Trophoblast cell (in vitro differentiated cells and primary cell): Measurements from ENCODE around the gene LOC128125822.

Source experiments
- DNase-seq, 2 donors: peaks; one replicate each; pipeline ENCODE4 v3.0.0-alpha.2; 2016
- H2AFZ ChIP-seq: 2 replicates; pipeline ENCODE4 v1.6.1; 2013; ENCODE audit warnings: low read length, moderate library complexity, mild to moderate bottlenecking; ENCODE audit not compliant: insufficient read depth, poor library complexity
- H2AK5ac ChIP-seq: 2 replicates; pipeline ENCODE4 v1.6.1; 2013; ENCODE audit warnings: mild to moderate bottlenecking, low read length
- H2BK120ac ChIP-seq: 2 replicates; pipeline ENCODE4 v1.6.1; 2013; ENCODE audit warnings: low read length, mild to moderate bottlenecking, moderate library complexity; ENCODE audit not compliant: insufficient read depth, poor library complexity
- H2BK12ac ChIP-seq: 2 replicates; pipeline ENCODE4 v1.6.1; 2013; ENCODE audit warnings: mild to moderate bottlenecking, low read length, moderate library complexity
- H2BK5ac ChIP-seq: 2 replicates; pipeline ENCODE4 v1.6.1; 2013; ENCODE audit warnings: low read length, low read depth, moderate library complexity, mild to moderate bottlenecking; ENCODE audit not compliant: poor library complexity
- H3K14ac ChIP-seq: 2 replicates; pipeline ENCODE4 v1.6.1; 2013; ENCODE audit warnings: mild to moderate bottlenecking, low read length
- H3K18ac ChIP-seq: 2 replicates; pipeline ENCODE4 v1.6.1; 2013; ENCODE audit warnings: mild to moderate bottlenecking, low read length
- H3K23ac ChIP-seq: 2 replicates; pipeline ENCODE4 v1.6.1; 2013; ENCODE audit warnings: low read length
- H3K27ac ChIP-seq: 2 replicates; pipeline ENCODE4 v1.5.1; 2013; ENCODE audit warnings: low read depth, mild to moderate bottlenecking, inconsistent platforms, low read length, moderate library complexity
- H3K27me3 ChIP-seq: 2 replicates; pipeline ENCODE4 v1.6.1; 2013; ENCODE audit warnings: inconsistent platforms, mild to moderate bottlenecking, low read length, moderate library complexity; ENCODE audit not compliant: insufficient read depth
- H3K36me3 ChIP-seq, 2 experiments: 1 replicate in 1 of 2; 2 replicates in 1 of 2; pipeline ENCODE4 v1.6.1; 2013; ENCODE audit warnings: low read length in 2 of 2, mild to moderate bottlenecking in 2 of 2, moderate library complexity in 1 of 2; ENCODE audit not compliant: insufficient read depth in 2 of 2, control insufficient read depth in 1 of 2
- H3K4ac ChIP-seq: 2 replicates; pipeline ENCODE4 v1.6.1; 2013; ENCODE audit warnings: low read depth, mild to moderate bottlenecking, low read length, moderate library complexity
- H3K4me1 ChIP-seq, 2 experiments: 1 replicate in 1 of 2; 2 replicates in 1 of 2; pipeline ENCODE4 v1.6.1; 2013; ENCODE audit warnings: low read length in 2 of 2, mild to moderate bottlenecking in 2 of 2, moderate library complexity in 1 of 2; ENCODE audit not compliant: insufficient read depth in 2 of 2, control insufficient read depth in 1 of 2
- H3K4me2 ChIP-seq: 2 replicates; pipeline ENCODE4 v1.6.1; 2013; ENCODE audit warnings: inconsistent platforms, mild to moderate bottlenecking, low read length, moderate library complexity
- H3K4me3 ChIP-seq: 2 replicates; pipeline ENCODE4 v1.5.1; 2013; ENCODE audit warnings: mild to moderate bottlenecking, low read depth, low read length, inconsistent platforms
- H3K79me1 ChIP-seq: one replicate; pipeline ENCODE4 v1.6.1; 2013; ENCODE audit warnings: low read length
- H3K79me2 ChIP-seq: 2 replicates; pipeline ENCODE4 v1.6.1; 2013; ENCODE audit warnings: low read length, mild to moderate bottlenecking; ENCODE audit not compliant: control insufficient read depth, insufficient read depth, poor library complexity
- H3K9ac ChIP-seq: 2 replicates; pipeline ENCODE4 v1.6.1; 2013; ENCODE audit warnings: mild to moderate bottlenecking, low read length
- H3K9me3 ChIP-seq: 2 replicates; pipeline ENCODE4 v1.6.1; 2013; ENCODE audit warnings: low read depth, mild to moderate bottlenecking, control low read depth, inconsistent platforms, low read length; ENCODE audit not compliant: insufficient read depth
- H4K12ac ChIP-seq: 2 replicates; pipeline ENCODE4 v1.6.1; 2013; ENCODE audit warnings: low read depth, mild to moderate bottlenecking, low read length, moderate library complexity
- H4K8ac ChIP-seq: 2 replicates; pipeline ENCODE4 v1.6.1; 2013; ENCODE audit warnings: low read depth, mild to moderate bottlenecking, low read length, moderate library complexity
- H4K91ac ChIP-seq: one replicate; pipeline ENCODE4 v1.6.1; 2013; ENCODE audit warnings: low read depth, mild to moderate bottlenecking, low read length, moderate library complexity
- WGBS: extraction: QIAGEN DNeasy Blood & Tissue Kit; methylation state at CpG from one replicate; pipeline ENCODE4 v1.1.7; 2013; ENCODE audit warnings: missing lambda C conversion rate; ENCODE audit not compliant: insufficient read length, insufficient coverage; ENCODE audit errors: extremely low coverage; 5-methylcytosine and 5-hydroxymethylcytosine counted together

The LOC128125822 gene

GRCh38 chr6:63567966-63568365 lies 4.3 kb upstream of the LOC128125822 start:
- no peaks in the 10 kb centered on the region for H3K9me3 ChIP-seq
- no peak overlapping the region for H3K23ac ChIP-seq
- H4K12ac ChIP-seq = no peak overlapping the region
- H3K14ac ChIP-seq = no peak overlapping the region
- no peak overlapping the region for H2BK12ac ChIP-seq
- no peak overlapping the region for H3K18ac ChIP-seq
- no peak overlapping the region for H2BK5ac ChIP-seq
- H3K4me3 ChIP-seq = no peak overlapping the region
- DNase-seq = no peak
- H2AK5ac ChIP-seq = no peak overlapping the region
- no CpG with 5 or more reads among the region's 1 CpG for WGBS
- H3K4ac ChIP-seq = no peak overlapping the region
- no peaks in the 10 kb centered on the region for H3K36me3 ChIP-seq
- H2AFZ ChIP-seq = no peak overlapping the region
- no peak overlapping the region for H4K91ac ChIP-seq
- no peak overlapping the region for H3K27ac ChIP-seq
- peaks cover 12% of the 10 kb centered on the region for H3K79me1 ChIP-seq
- H4K8ac ChIP-seq = no peak overlapping the region
- no peaks in the 10 kb centered on the region for H3K27me3 ChIP-seq
- no peak overlapping the region for H3K4me2 ChIP-seq
- peaks cover 0 to 2% of the 10 kb centered on the region in 2 experiments for H3K4me1 ChIP-seq
- H3K9ac ChIP-seq = no peak overlapping the region
- no peak overlapping the region for H2BK120ac ChIP-seq
- peaks cover 9% of the 10 kb centered on the region for H3K79me2 ChIP-seq

DNA sequence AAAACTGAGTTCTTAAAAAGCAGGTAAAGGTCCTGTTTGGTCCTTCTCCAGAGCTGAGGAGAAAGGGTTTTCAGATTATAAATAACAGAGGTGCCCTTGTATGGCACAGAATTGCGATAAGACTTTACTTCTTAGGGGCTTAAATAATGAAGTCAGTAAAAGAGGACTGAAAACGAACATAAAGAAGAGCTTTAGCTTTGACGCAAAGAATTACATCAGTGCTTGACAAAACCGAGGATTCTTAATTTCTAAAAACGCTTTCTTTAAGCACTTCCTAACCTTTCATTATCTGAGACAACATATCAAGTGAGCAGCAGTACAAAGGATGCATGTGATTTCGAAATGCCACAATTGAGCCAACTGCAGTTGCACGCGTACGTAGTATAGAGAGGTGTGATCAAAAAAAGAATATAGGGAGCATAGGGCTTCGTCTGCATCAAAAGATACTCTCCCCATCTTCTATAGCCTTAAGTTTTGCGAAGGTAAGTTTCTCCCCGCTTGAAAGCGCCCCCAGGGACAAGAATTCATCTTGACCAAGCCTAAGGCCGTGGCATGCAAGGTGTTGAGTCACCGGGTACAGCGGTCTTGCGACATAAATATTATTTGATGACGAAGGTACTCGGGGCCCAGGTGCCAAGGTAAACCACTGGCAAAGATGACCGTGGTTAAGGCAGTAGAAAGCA lies 778 bp upstream of the LOC128125822 start:
- peak overlapping the region; percentile 56 for H2BK12ac ChIP-seq
- H3K27me3 ChIP-seq = no peaks in the 10 kb centered on the region
- H2AFZ ChIP-seq = peak overlapping the region; percentile 81
- H3K4me3 ChIP-seq = peak overlapping the region; percentile 65
- peak overlapping the region; percentile 91 for H4K8ac ChIP-seq
- peaks cover 23% of the 10 kb centered on the region for H3K79me1 ChIP-seq
- peak overlapping the region; percentile 20 for H3K9ac ChIP-seq
- peak; percentile 94 to 98 for DNase-seq
- H3K9me3 ChIP-seq = no peaks in the 10 kb centered on the region
- peak overlapping the region; percentile 50 for H4K91ac ChIP-seq
- peak overlapping the region; percentile 35 for H2AK5ac ChIP-seq
- peaks cover 15% of the 10 kb centered on the region for H3K79me2 ChIP-seq
- peak overlapping the region; percentile 92 for H3K14ac ChIP-seq
- H3K27ac ChIP-seq = peak overlapping the region; percentile 73
- peak overlapping the region; percentile 62 for H3K4me2 ChIP-seq
- H3K4ac ChIP-seq = peak overlapping the region; percentile 70
- peak overlapping the region; percentile 92 for H2BK5ac ChIP-seq
- H3K18ac ChIP-seq = peak overlapping the region; percentile 90
- H3K4me1 ChIP-seq = peaks cover 0 to 3% of the 10 kb centered on the region in 2 experiments
- H4K12ac ChIP-seq = peak overlapping the region; percentile 66
- H3K36me3 ChIP-seq = peaks cover 3% of the 10 kb centered on the region in 2 experiments
- peak overlapping the region; percentile 76 for H2BK120ac ChIP-seq
- no CpG with 5 or more reads among the region's 20 CpGs for WGBS
- no peak overlapping the region for H3K23ac ChIP-seq

GRCh38 chr6:63572747-63573075 lies 431 bp downstream of the LOC128125822 start:
- H3K14ac ChIP-seq = peak overlapping the region; percentile 99
- peak overlapping the region; percentile 95 for H3K9ac ChIP-seq

DNA sequence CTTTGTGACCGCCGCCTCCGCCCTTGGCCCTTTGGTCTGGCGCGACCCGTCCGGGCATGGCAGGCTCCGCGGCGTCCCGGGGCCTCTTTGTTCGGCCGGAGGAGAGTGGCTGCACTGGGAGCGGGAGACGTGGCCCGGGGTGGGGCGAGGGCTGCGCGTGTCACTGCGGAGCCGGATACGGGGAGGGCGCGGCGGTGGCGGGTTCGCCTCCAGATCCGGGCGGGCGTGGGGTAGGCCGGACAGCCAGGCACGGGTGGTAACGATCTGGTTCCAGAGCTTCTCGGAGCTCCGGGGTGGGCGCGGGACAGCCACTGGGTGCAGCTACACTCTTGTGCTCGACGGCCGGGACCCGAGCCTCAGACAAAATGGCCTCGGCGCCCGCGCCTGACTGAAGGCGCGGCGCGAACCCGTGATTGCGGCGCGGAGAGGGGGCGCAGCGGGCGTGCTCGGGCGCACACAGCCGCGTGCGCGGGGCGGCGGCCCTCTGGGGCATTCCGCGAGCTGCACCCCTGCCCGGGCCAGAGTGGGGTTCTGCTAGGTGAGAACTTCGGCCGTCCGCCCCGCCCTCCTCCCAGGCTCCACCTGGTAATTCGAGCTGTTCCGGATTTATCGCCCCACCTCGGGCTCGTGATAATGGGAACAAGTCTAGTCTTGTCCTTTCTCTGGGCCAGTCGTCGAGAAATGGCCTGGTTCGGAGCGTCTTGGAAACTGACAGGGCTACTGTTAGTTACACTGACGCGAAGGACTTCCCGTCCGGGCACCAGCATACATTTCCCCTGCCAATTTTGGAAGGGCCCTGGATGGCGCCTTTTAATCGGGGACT lies 1.0 kb downstream of the LOC128125822 start:
- no peak overlapping the region for H2BK12ac ChIP-seq
- peak overlapping the region; percentile 94 for H4K91ac ChIP-seq
- H3K36me3 ChIP-seq = peaks cover 6% of the 10 kb centered on the region in 2 experiments
- peak overlapping the region; percentile 98 for H3K4ac ChIP-seq
- peak overlapping the region; percentile 98 for H4K12ac ChIP-seq
- H3K18ac ChIP-seq = peak overlapping the region; percentile 99
- H3K4me1 ChIP-seq = peaks cover 0 to 2% of the 10 kb centered on the region in 2 experiments
- H3K27me3 ChIP-seq = no peaks in the 10 kb centered on the region
- H2BK120ac ChIP-seq = peak overlapping the region; percentile 96
- peak; percentile 92 to 94 for DNase-seq
- H3K79me1 ChIP-seq = peaks cover 23% of the 10 kb centered on the region
- peak overlapping the region; percentile 95 for H3K9ac ChIP-seq
- peak overlapping the region; percentile 93 for H2AK5ac ChIP-seq
- peak overlapping the region; percentile 79 for H3K4me2 ChIP-seq
- no peak overlapping the region for H3K23ac ChIP-seq
- peak overlapping the region; percentile 88 for H2AFZ ChIP-seq
- peak overlapping the region; percentile 93 for H3K4me3 ChIP-seq
- no CpG with 5 or more reads among the region's 86 CpGs for WGBS
- H2BK5ac ChIP-seq = peak overlapping the region; percentile 95
- peak overlapping the region; percentile 99 for H3K27ac ChIP-seq
- peaks cover 15% of the 10 kb centered on the region for H3K79me2 ChIP-seq
- no peaks in the 10 kb centered on the region for H3K9me3 ChIP-seq
- peak overlapping the region; percentile 99 for H3K14ac ChIP-seq
- peak overlapping the region; percentile 93 for H4K8ac ChIP-seq

More at GRCh38 chr6:63572747-63573075, 431 bp downstream of the LOC128125822 start:
- H2BK12ac ChIP-seq = no peak overlapping the region
- peak overlapping the region; percentile 93 for H3K4me3 ChIP-seq
- H4K8ac ChIP-seq = peak overlapping the region; percentile 93
- H3K23ac ChIP-seq = no peak overlapping the region
- no peaks in the 10 kb centered on the region for H3K9me3 ChIP-seq
- no CpG with 5 or more reads among the region's 42 CpGs for WGBS
- H3K4ac ChIP-seq = peak overlapping the region; percentile 98
- peak overlapping the region; percentile 99 for H3K27ac ChIP-seq
- H3K4me1 ChIP-seq = peaks cover 0 to 2% of the 10 kb centered on the region in 2 experiments
- peak overlapping the region; percentile 92 for H2AK5ac ChIP-seq
- H3K79me2 ChIP-seq = peaks cover 15% of the 10 kb centered on the region
- H2BK5ac ChIP-seq = peak overlapping the region; percentile 95
- peak overlapping the region; percentile 98 for H4K12ac ChIP-seq
- peak overlapping the region; percentile 96 for H2BK120ac ChIP-seq
- no peaks in the 10 kb centered on the region for H3K27me3 ChIP-seq
- H3K18ac ChIP-seq = peak overlapping the region; percentile 99
- peak overlapping the region; percentile 91 for H2AFZ ChIP-seq
- peak overlapping the region; percentile 94 for H4K91ac ChIP-seq
- H3K4me2 ChIP-seq = peak overlapping the region; percentile 79
- H3K36me3 ChIP-seq = peaks cover 6% of the 10 kb centered on the region in 2 experiments
- DNase-seq = no peak
- peaks cover 23% of the 10 kb centered on the region for H3K79me1 ChIP-seq
